Measurements from ENCODE around the gene CEP128.

Gene CEP128

DNA sequence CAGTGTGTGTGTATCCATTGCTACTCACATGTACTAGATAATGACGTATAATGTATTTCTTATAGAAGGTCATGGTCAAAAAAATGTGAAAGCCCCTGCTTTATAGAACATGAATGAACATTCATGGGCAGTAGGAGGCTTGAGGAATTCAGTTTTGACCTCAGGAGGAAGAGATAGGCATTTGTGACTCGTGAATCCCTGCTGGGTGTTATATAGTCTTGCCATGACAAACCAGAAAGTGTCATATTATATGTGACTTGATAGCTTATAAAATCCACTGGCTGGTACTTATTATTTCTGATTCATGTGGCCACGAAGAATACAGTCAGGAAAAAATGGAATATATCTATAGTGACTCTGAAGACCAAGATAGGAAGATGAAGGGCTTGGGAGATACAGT, 287.6 kb downstream of the CEP128 start:
- in situ Hi-C loops (cut with MboI; ENCODE audit: low sequenced_read_pairs, unreplicated experiment) = no loop called here
- TF ChIP-seq, protein P1, sequence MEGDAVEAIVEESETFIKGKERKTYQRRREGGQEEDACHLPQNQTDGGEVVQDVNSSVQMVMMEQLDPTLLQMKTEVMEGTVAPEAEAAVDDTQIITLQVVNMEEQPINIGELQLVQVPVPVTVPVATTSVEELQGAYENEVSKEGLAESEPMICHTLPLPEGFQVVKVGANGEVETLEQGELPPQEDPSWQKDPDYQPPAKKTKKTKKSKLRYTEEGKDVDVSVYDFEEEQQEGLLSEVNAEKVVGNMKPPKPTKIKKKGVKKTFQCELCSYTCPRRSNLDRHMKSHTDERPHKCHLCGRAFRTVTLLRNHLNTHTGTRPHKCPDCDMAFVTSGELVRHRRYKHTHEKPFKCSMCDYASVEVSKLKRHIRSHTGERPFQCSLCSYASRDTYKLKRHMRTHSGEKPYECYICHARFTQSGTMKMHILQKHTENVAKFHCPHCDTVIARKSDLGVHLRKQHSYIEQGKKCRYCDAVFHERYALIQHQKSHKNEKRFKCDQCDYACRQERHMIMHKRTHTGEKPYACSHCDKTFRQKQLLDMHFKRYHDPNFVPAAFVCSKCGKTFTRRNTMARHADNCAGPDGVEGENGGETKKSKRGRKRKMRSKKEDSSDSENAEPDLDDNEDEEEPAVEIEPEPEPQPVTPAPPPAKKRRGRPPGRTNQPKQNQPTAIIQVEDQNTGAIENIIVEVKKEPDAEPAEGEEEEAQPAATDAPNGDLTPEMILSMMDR (IDR thresholded peaks at IDR 0.05; ENCODE audit: borderline replicate concordance, control extremely low read depth, extremely low read depth, insufficient read depth, missing control alignments) = no peak
- no peak for DNase-seq (ENCODE audit: low spot score)

DNA sequence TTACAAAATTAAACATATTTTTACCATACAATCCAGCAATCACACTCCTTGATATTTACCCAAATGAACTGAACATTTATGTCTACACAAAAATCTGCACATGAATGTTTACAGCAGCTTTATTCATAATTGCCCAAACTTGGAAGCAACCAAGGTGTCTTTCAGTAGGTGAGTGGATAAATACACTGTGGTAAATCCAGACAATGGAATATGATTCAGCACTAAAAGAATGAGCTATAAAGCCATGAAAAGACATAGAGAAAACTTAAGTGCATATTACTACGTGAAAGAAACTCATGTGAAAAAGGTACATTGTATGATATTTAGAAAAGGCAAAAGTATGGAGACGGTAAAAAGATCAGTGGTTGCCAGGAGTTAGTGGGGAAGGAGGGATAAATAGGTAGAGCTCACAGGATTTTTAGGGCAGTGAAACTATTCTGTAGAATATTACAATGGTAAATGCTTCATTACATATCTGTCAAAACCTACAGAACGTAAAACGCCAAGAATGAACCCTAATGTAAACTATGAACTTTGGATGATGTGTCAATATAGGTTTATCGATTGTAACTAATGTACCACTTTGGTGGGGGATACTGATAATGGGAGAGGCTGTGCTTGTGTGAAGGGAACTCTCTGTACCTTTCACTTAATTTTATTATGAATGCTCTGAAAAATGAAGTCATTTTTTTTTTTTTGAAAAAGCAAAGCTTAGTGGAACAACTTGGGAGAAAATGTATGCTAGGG, 295.7 kb downstream of the CEP128 start:
- TF ChIP-seq, protein P1 (IDR thresholded peaks at IDR 0.05; ENCODE audit: borderline replicate concordance, control extremely low read depth, extremely low read depth, insufficient read depth, missing control alignments) = no peak
- in situ Hi-C loops (cut with MboI; ENCODE audit: low sequenced_read_pairs, unreplicated experiment) = no loop called here

DNA sequence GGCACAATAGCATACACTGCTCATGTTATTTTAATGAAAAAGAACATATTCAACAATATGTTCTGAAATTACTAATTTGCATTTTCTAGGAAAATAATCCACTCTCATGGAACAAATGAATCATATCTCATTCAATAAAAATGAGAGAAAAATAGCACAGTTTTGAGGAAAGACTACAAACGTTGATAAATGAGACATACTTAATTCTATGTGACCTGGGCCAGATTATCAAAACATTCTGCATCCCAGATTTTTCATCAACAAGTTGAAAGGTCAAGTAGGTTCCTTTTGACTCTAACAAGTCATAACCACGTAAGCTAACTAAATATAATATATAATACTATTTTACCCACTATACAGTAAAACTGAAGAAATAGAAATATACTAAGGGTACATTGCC, 296.7 kb downstream of the CEP128 start:
- TF ChIP-seq, protein P1 (IDR thresholded peaks at IDR 0.05; ENCODE audit: borderline replicate concordance, control extremely low read depth, extremely low read depth, insufficient read depth, missing control alignments) = no peak
- in situ Hi-C loops (cut with MboI; ENCODE audit: low sequenced_read_pairs, unreplicated experiment) = no loop called here
- no peak for DNase-seq (ENCODE audit: low spot score)

More for the DNA sequence above, 295.7 kb downstream of the CEP128 start:
- DNase-seq (ENCODE audit: low spot score) = no peak

DNA sequence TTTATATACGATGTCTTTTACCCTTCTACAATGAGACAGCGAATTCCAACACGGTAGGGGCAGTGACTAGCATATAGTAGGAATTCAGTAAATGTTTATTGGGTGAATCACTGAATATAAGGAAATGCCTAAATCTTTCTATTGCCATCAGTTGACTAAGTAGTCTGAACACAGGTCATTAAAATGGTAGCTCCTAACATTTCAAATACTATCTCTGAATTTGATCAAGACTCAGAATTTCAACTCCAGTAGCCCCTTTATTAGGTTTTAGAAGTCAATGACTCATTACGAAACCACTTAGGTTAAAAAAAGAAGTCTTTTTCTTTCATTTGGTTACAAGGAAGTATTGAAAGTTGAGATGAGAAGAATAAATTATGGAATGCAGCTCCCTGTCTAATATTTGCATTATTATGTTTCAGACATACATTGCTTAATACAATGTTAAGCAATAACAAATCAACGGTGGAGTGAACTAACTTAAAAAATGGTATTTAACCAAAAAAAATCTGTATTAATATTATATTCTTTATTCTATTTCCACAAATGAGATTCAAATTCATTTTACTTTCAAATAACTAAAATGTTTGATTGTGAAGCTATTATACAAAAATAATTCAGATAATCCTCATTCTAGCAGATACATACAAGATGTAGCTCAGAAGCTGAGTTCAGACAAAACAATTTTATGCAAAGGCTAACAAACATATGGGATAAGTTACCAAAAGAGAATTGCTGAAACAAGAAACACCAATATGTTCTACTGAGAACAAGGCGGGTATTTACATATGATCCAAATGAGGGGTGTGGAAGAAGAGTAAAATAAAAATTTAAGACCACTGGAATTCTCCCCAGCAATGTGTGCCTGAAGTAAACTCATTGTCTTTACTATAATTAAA, 302.7 kb downstream of the CEP128 start:
- in situ Hi-C loops (cut with MboI; ENCODE audit: low sequenced_read_pairs, unreplicated experiment) = no loop called here
- no peak for DNase-seq (ENCODE audit: low spot score)
- TF ChIP-seq, protein P1 (IDR thresholded peaks at IDR 0.05; ENCODE audit: borderline replicate concordance, control extremely low read depth, extremely low read depth, insufficient read depth, missing control alignments) = no peak

DNA sequence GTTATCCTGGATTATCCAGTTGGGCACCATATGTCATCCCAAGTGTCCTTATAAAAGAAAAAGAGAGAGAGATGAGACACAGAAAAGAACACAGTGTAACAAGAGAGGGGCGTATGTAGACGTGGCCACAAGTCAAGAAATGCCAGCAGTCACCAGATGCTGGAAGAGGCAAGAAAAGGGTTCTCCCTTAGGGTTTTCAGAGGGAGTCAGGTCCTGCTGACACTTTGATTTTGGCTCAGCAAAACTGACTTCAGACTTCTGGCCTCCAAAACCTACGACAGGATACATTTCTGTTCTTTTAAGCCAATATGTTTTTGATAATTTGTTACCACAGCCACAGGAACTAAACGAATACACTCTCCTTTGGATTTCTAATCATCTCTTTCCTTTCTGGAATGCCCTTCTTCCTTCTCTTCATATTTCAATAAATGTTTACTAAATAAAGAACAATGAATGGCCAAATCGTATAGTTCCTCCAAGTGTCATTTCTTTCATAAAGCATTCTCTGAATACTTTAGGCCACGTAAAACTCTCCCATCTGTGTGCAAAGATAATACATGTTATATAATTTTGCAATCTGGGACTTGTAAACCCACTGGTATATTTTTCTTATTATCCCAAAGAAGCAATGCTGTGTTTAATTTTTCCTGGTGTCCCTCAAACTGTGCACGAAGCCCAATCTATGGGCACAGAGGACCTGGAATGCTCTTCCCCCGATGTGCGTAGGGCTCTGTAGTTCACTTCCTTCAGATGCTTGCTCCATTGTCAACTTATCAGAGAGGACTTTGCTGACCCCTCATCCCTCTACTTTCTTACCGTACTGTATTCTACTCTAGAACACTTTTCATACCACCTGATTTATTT, 303.6 kb downstream of the CEP128 start:
- TF ChIP-seq, protein P1 (IDR thresholded peaks at IDR 0.05; ENCODE audit: borderline replicate concordance, control extremely low read depth, extremely low read depth, insufficient read depth, missing control alignments) = no peak
- no peak for DNase-seq (ENCODE audit: low spot score)
- in situ Hi-C loops (cut with MboI; ENCODE audit: low sequenced_read_pairs, unreplicated experiment) = no loop called here

- TF ChIP-seq, protein P1 (IDR thresholded peaks at IDR 0.05; ENCODE audit: borderline replicate concordance, control extremely low read depth, extremely low read depth, insufficient read depth, missing control alignments) = no peak
- in situ Hi-C loops (cut with MboI; ENCODE audit: low sequenced_read_pairs, unreplicated experiment) = no loop called here
- no peak for DNase-seq (ENCODE audit: low spot score)
Measured at GRCh38 chr14:80636071-80636470, 305.5 kb downstream of the CEP128 start.
